Erythroblast (primary cell): ENCODE measurements around the gene STX4.

ENCODE experiments used
- GATA1 ChIP-seq: IDR thresholded peaks from 2 replicates; pipeline ENCODE4 v1.6.1; 2011; ENCODE audit warnings: low read depth, mild to moderate bottlenecking, control low read depth, low read length, moderate library complexity
- POLR2A ChIP-seq: IDR thresholded peaks from 2 replicates; pipeline ENCODE4 v1.6.1; 2011; ENCODE audit warnings: mild to moderate bottlenecking, low read length

DNA sequence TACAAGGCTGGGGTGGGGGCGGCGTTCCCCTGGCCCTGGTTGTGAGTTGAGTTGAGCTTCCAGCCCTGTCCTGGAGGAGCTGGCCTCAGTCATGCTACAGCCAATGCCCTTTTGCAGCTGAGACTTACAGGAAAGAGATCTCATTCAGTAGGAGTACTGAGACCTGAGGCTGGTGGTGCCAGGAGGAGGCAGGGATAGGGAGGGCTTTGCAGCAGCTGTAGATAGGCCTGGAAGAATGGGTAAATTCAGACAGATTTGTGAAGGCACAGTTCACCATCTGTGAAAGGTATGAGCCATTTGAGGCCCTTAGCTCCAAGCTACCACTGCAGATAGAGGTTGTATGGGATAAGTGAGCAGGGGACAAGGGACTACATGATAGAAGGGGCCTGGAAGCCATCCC is 5.6 kb downstream of the STX4 start:
- TF ChIP-seq POLR2A (no peak), GATA1 (no peak)
